NCI-H2171 treated with DMSO at 0.1 percent for 48 hours (cell line): ENCODE results near the gene PSG1.
"Not testable (repeated sequence)": the region's sequence is repeated elsewhere in the genome, so short reads cannot be mapped to it uniquely, and the experiment has no call there.

Source experiments
- DNase-seq: peaks from one replicate; lab custom pipeline; 2025; lab: John Stamatoyannopoulos, UW

Gene PSG1

GRCh38 chr19:42879613-42880012, at the start of gene PSG1:
PSG1 (minus strand) TSS chr19:42879713; CDS start chr19:42879581, 132 bp downstream.
- DNase-seq, result no peak

GRCh38 chr19:42928896-42929295, 49.4 kb upstream of the PSG1 start:
- no peak for DNase-seq

- DNase-seq, result no peak
Measured at GRCh38 chr19:42926781-42927180, 47.3 kb upstream of the PSG1 start.

GRCh38 chr19:42923106-42923505, 43.6 kb upstream of the PSG1 start:
- not testable (repeated sequence) for DNase-seq

- DNase-seq, result not testable (repeated sequence)
Measured at GRCh38 chr19:42920971-42921370, 41.5 kb upstream of the PSG1 start.

GRCh38 chr19:42919757-42920079, 40.2 kb upstream of the PSG1 start:
- DNase-seq, result no peak

GRCh38 chr19:42919070-42919756, 39.7 kb upstream of the PSG1 start:
- not testable (repeated sequence) for DNase-seq

GRCh38 chr19:42918377-42919069, 39.0 kb upstream of the PSG1 start:
- DNase-seq, result not testable (repeated sequence)

GRCh38 chr19:42917634-42918033, 38.1 kb upstream of the PSG1 start, which contains the start of gene PSG6:
PSG6 (minus strand) TSS chr19:42917894; CDS start chr19:42917792, 102 bp downstream.
- DNase-seq, result not testable (repeated sequence)

GRCh38 chr19:42916931-42917330, 37.4 kb upstream of the PSG1 start:
- not testable (repeated sequence) for DNase-seq

GRCh38 chr19:42913516-42913915, 34.0 kb upstream of the PSG1 start:
- DNase-seq, result not testable (repeated sequence)

GRCh38 chr19:42912941-42913340, 33.4 kb upstream of the PSG1 start:
- DNase-seq, result not testable (repeated sequence)

- DNase-seq, result not testable (repeated sequence)
Measured at GRCh38 chr19:42911731-42912130, 32.2 kb upstream of the PSG1 start.

- DNase-seq, result not testable (repeated sequence)
Measured at GRCh38 chr19:42906162-42906561, 26.6 kb upstream of the PSG1 start.

GRCh38 chr19:42900561-42900960, 21.0 kb upstream of the PSG1 start:
- not testable (repeated sequence) for DNase-seq

GRCh38 chr19:42899674-42900073, 20.2 kb upstream of the PSG1 start:
- not testable (repeated sequence) for DNase-seq

GRCh38 chr19:42899110-42899509, 19.6 kb upstream of the PSG1 start:
- not testable (repeated sequence) for DNase-seq

- DNase-seq, result not testable (repeated sequence)
Measured at GRCh38 chr19:42898656-42899055, 19.1 kb upstream of the PSG1 start.

GRCh38 chr19:42897729-42898128, 18.2 kb upstream of the PSG1 start:
- not testable (repeated sequence) for DNase-seq

GRCh38 chr19:42890446-42890845, 10.9 kb upstream of the PSG1 start:
- DNase-seq, result not testable (repeated sequence)

- DNase-seq, result not testable (repeated sequence)
Measured at GRCh38 chr19:42887876-42888445, 8.4 kb upstream of the PSG1 start.

- DNase-seq, result not testable (repeated sequence)
Measured at GRCh38 chr19:42882730-42883129, 3.2 kb upstream of the PSG1 start.

- DNase-seq, result not testable (repeated sequence)
Measured at GRCh38 chr19:42882010-42882409, 2.5 kb upstream of the PSG1 start.
